ENCODE data around the gene PRAME.

- TF ChIP-seq, protein P1, sequence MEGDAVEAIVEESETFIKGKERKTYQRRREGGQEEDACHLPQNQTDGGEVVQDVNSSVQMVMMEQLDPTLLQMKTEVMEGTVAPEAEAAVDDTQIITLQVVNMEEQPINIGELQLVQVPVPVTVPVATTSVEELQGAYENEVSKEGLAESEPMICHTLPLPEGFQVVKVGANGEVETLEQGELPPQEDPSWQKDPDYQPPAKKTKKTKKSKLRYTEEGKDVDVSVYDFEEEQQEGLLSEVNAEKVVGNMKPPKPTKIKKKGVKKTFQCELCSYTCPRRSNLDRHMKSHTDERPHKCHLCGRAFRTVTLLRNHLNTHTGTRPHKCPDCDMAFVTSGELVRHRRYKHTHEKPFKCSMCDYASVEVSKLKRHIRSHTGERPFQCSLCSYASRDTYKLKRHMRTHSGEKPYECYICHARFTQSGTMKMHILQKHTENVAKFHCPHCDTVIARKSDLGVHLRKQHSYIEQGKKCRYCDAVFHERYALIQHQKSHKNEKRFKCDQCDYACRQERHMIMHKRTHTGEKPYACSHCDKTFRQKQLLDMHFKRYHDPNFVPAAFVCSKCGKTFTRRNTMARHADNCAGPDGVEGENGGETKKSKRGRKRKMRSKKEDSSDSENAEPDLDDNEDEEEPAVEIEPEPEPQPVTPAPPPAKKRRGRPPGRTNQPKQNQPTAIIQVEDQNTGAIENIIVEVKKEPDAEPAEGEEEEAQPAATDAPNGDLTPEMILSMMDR (IDR thresholded peaks at IDR 0.05) = no peak
- TF ChIP-seq EZH2 (IDR thresholded peaks at IDR 0.05) = no peak
Measured at GRCh38 chr22:22555596-22555995, 3.5 kb downstream of the PRAME start.

All from neural progenitor cell (in vitro differentiated cells).